ENCODE results near the gene BAIAP2. TPM values are rescaled to one million over a fixed set of nuclear protein-coding genes. Genes with fewer than 3 reads are reported as not detected.

BAIAP2 gene
- total RNA-seq, 2 experiments from 2014 or later = 3.3 to 3.6 TPM

Small RNA genes lying within 50 kb of the gene (microRNA-seq; reads per million reads assigned to microRNA genes)
- gene MIR1250 (ENCODE audit: borderline microRNAs expressed, borderline number of aligned reads, borderline replicate concordance) (not detected), gene MIR3065 (ENCODE audit: borderline microRNAs expressed, borderline number of aligned reads, borderline replicate concordance) (not detected), gene MIR338 (ENCODE audit: borderline microRNAs expressed, borderline number of aligned reads, borderline replicate concordance) (not detected), gene MIR657 (ENCODE audit: borderline microRNAs expressed, borderline number of aligned reads, borderline replicate concordance) (not detected)

Other genes with a start within 250 kb of the BAIAP2 start
- 10 to 100 TPM; 17.1 to 17.3 TPM for gene CHMP6, start 43.3 kb upstream of the BAIAP2 start, total RNA-seq
- not detected for gene PVALEF, start 130.4 kb downstream of the BAIAP2 start, total RNA-seq
- gene AATK, start 131.1 kb downstream of the BAIAP2 start, total RNA-seq = 1 to 10 TPM in 1 of 2 experiments, under 1 TPM in 1; 0.78 to 1.0 TPM
- gene CEP131, start 187.8 kb downstream of the BAIAP2 start, total RNA-seq = 10 to 100 TPM; 11.1 to 11.3 TPM
- 10 to 100 TPM; 20.0 to 24.6 TPM for gene TEPSIN, start 203.9 kb downstream of the BAIAP2 start, total RNA-seq
- 10 to 100 TPM; 49.8 to 55.9 TPM for gene NDUFAF8, start 204.2 kb downstream of the BAIAP2 start, total RNA-seq

All from activated CD4-positive, alpha-beta memory T cell treated with anti-CD3 and anti-CD28 coated beads for 36 hours (primary cell).